GM12873 (cell line): ENCODE measurements around the gene PNLIPRP2.

Experiments
- TF ChIP-seq, protein P1 (sequence below): IDR thresholded peaks from 2 replicates; pipeline ENCODE4 v1.5.1; 2012; ENCODE audit warnings: low read depth, mild to moderate bottlenecking, moderate library complexity, low read length, control low read depth; ENCODE audit not compliant: insufficient read depth; ENCODE audit errors: missing control alignments

The PNLIPRP2 gene

DNA sequence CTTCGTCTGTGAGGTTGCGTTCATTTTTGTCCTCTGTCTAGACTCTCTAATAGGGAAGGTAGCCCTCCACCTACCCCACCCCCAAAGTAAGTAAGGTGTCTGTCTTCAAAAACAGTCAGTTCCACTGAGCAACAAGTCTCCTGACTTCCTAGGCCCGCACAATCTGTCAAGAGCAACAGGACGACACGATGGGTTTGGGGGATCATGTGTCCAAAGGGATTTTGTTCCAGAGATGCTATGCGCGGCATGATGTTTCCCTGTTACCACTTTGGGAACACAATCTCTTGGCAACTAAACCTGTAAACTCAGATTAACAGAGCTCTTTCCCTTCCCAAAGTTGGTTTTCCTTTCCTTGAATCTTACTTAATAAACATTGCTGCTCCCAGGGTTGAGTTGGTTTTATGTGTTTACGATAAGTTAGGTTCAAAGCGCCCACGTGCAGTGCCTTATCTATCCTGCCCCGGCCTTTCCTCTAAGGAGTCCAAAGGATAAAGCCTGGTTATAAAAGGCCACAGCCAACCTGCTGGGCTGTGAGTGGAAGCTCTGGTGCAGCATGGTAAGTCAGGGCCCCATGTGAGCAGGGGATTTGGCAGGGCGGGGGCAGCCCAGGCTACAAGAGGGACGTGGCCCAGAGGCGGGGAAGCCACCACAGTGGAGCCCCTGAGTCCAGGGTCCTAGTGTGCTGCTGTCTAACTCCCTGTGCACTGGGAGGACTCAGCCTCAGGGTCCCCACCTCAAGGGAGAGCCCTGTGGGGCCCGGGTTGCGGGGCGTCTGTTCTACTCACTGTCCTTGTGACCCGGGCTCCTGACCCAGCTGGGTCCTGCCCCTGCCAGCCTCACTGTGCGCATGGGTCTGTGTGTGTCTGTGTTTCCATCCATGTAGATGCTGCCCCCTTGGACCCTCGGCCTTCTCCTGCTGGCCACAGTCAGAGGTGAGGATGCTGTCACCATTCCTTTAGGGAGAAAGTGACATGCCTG is at the start of gene PNLIPRP2:
Gene PNLIPRP2, plus strand, starts transcription at position 531 of the 978 bp plus-strand sequence.
- TF ChIP-seq, protein P1, sequence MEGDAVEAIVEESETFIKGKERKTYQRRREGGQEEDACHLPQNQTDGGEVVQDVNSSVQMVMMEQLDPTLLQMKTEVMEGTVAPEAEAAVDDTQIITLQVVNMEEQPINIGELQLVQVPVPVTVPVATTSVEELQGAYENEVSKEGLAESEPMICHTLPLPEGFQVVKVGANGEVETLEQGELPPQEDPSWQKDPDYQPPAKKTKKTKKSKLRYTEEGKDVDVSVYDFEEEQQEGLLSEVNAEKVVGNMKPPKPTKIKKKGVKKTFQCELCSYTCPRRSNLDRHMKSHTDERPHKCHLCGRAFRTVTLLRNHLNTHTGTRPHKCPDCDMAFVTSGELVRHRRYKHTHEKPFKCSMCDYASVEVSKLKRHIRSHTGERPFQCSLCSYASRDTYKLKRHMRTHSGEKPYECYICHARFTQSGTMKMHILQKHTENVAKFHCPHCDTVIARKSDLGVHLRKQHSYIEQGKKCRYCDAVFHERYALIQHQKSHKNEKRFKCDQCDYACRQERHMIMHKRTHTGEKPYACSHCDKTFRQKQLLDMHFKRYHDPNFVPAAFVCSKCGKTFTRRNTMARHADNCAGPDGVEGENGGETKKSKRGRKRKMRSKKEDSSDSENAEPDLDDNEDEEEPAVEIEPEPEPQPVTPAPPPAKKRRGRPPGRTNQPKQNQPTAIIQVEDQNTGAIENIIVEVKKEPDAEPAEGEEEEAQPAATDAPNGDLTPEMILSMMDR: no peak

DNA sequence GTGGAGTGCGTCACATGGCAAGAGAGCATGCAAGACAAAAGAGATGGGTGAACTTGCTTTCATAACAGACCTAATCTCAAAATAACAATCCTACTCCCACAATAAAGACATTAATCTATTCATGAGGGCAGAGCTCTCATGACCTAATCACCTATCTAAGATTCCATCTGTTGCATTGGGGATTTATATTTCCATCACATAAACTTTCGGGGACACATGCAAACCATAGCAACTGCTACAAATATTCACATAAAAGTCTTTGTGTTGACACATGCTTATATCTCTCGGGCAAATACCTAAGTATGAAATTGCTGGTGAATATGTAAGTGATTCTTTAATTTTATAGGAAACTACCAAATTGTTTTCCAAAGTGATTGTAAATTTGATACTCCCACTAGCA is 46.0 kb upstream of the PNLIPRP2 start:
- TF ChIP-seq, protein P1: no peak

DNA sequence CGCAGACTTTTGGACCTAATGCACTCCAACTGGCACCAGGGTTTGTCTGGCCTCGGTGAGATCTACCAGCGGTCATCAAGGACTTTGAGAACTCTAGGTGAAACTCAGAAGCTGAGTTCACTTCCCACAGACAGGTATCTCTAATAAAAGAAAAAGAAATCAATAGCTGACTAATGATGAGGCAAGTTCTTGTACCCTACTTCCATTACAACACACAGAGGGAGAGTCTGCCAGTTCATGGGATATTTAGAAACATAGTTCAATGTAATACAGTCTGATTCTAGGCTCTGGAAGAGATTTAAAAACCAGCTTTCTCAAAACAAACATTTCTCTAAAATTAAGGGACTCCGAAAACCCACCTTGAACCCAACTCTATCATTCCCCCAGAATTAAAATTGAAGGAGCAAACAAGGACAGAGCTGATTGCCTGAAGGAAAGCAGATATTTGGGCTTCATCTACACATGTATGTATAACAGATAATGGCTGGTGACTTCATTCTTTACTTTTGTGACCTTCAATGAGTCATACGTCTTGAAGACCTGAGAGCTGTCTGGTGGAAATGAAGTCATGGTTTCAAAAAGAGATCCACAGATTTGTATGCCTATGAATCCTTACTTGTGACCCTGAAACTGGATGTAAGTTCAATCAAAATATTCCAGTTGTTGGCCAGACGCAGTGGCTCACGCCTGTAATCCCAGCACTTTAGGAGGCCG is 32.7 kb upstream of the PNLIPRP2 start:
- TF ChIP-seq, protein P1: no peak

DNA sequence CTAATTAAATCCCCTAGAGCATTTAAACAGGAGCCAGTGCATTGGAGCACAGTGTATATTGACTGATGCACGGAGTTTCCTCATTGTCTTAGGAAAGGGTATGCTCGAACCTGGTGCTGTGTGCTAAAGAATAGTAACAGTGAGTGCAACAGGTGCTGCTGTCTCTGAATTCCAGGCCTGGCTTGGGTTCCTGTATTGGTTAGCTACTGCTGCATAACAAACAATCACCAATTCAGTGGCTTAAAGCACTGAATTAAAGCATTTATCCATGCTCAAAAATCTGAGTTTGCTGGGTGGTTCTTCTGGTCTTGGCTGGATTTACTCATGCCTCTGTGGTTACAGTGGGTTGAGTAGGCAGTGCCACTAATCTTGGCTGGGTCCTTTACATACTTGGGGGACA is 31.8 kb upstream of the PNLIPRP2 start:
- TF ChIP-seq, protein P1: no peak

DNA sequence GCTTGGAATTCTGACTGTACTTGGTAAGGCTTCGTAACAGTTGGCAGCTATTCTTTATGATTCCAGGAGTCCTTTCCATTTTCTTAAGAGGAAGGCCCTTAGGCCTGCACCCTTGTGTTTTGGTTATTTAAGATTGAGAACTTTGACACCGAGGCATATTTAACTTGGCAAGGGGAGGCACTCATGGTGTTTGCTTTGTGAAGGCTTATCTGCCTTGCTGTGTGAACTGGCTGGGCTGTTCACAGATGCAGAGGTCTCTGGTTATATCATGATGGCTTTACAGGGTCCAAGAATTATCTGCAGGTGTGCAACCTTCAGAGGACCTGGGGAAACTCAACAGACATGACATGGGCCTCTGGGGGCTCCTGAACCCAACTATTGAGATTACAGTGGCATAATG is 30.8 kb upstream of the PNLIPRP2 start:
- TF ChIP-seq, protein P1: no peak

DNA sequence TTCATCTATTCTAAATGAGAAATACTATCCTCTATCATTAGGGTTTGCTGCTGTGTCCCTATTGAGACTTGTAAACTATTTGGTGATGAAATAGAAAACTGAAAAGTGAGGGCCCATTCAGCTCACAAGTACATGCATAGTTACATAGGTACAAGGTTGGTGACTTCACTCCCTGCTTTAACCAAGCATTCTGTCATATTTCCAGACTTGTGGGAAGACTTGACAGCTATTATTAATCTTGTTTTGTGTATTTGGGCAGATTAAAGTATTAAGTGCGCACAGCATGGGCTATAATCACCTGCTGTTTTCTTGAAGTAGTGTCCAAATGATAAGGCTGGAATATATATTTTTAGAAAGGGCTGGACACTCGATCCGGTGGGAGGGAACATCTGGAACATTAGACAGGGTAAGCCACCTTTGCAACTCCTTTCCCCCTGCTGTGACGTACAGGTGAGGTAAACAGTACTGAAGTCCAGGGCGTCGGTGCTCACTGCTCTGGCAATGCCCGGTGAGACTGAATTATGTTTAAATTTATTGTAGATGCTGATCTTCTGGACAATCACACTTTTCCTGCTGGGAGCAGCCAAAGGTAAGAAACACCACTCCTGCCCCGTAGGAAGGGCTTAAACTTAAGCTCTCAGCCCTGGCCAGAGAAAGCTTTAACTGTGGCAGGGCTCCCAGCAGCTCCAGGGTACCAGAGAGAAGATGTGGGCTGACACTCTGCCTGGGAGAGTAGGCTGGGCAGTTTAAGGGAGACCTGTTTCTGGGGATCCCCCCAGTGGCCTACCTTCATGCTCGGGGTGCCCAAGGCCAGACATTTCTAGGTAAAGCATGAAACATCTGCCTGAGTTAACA is 29.9 kb upstream of the PNLIPRP2 start, which contains the start of gene PNLIPRP1:
Gene PNLIPRP1, plus strand, starts transcription at position 370 of the 855 bp plus-strand sequence. Its CDS starts 171 bp downstream, at position 541.
- TF ChIP-seq, protein P1: no peak
